Suppressor macrophage (primary cell): ENCODE measurements around the gene CDKN1C.

Experiments
- DNase-seq, 4 experiments: peaks; one replicate each; pipeline ENCODE4 v3.0.0-alpha.2; 2020 to 2022

Gene CDKN1C

DNA sequence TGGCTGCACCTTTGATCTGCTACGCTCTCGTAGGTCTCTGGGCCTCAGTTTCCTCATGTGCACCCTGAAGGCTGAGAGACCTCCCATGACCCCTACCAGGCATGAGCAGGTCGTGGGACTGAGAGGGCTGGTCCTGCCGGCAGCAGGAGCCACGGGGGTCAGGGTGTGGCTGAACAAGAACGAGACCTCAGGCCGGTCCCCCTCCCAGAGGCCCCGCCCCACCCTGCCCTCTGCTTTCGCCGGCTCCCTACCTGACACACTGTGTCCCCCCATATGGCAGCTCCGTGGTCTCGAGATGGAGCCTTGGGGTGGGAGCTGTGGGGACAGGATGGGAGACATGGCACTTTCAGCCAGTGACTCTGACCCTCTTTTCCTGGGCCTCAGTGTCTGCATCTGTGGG, 40.6 kb downstream of the CDKN1C start:
- DNase-seq = no peak

GRCh38 chr11:2844116-2844842, 41.3 kb downstream of the CDKN1C start:
- no peak for DNase-seq

GRCh38 chr11:2843551-2843950, 42.0 kb downstream of the CDKN1C start:
- no peak for DNase-seq

- DNase-seq = no peak
These were observed 42.7 kb downstream of the CDKN1C start for GRCh38 chr11:2842876-2843275.

- DNase-seq = no peak
These were observed 44.0 kb downstream of the CDKN1C start for GRCh38 chr11:2841411-2842190.

GRCh38 chr11:2839395-2839943, 46.1 kb downstream of the CDKN1C start:
- DNase-seq = no peak

DNA sequence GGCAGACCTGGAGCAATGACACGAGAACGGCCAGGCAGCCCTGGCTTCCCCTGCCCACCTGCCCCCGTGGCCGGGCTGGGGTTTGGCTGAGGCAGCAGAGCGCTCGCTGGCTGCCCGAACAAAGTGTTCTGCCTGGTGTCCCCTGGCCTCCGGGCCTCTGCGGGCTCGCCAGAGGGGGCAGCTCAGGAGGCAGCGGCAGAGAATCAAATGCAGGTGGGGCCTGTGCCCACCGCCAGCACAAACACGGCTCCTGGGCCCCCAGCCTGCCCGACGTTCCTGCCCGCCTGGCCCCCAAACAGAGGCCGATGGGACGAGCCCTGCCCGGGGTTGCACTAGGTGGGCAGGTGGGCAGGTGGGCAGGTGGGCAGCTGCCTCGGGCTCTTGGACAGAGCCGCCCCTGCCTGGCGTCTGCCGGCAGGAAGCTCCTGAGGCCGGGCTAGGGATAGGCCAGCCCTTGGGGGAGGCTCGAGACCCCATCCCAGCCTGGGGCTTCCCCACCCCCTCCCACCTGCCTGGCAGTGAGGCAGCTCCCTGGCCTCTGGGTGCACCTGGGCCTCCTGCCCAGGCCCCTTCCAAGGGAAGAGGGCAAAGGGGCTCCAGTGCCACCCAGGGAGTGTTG, 46.8 kb downstream of the CDKN1C start:
- DNase-seq = no peak

- DNase-seq = no peak
These were observed 47.5 kb downstream of the CDKN1C start for GRCh38 chr11:2838091-2838490.

- no peak for DNase-seq
These were observed 47.9 kb downstream of the CDKN1C start for GRCh38 chr11:2837651-2838050.

GRCh38 chr11:2837096-2837601, 48.4 kb downstream of the CDKN1C start:
- DNase-seq = peak in 3 of 4 experiments; percentile 34 to 45 (median 44)

DNA sequence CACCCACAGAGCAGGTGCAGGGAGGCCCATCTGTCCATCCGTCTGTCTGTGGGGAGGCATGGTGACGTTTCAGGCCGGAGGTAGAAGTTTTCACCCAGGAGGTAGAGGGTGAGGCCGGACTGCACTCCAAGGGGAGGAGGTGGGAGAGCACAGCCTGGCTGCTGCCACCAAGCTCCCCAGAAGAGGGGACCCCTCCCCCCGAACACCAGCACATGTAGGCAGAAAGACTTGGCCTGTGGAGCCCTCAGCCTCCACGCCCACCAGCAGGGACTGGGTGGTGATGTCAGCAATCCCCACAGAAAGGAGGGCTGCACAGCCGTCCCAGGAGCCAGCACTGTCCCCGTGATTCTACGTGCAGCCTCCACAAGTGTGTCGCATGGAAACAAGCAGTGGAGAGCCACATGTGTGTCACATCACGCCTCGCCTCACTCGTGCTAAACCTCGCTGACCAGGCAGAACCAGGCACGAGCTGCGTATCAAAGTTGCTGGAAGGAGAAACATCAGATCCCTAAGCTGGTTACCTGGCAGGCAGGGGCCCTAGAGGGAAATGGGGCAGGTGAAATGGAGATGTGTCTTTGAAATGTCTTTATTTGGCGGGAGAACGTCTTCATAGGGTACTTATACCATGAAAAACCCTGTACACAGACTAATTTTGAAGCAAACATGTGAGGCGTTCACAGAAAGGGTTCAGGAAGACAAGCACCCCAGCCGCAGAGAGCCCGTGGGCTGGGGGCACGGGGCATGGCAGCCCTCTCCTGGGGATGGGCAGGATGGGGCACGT, 49.1 kb downstream of the CDKN1C start:
- no peak for DNase-seq

GRCh38 chr11:2835751-2836150, 49.8 kb downstream of the CDKN1C start:
- no peak for DNase-seq

GRCh38 chr11:2835296-2835695, 50.3 kb downstream of the CDKN1C start:
- DNase-seq = no peak

DNA sequence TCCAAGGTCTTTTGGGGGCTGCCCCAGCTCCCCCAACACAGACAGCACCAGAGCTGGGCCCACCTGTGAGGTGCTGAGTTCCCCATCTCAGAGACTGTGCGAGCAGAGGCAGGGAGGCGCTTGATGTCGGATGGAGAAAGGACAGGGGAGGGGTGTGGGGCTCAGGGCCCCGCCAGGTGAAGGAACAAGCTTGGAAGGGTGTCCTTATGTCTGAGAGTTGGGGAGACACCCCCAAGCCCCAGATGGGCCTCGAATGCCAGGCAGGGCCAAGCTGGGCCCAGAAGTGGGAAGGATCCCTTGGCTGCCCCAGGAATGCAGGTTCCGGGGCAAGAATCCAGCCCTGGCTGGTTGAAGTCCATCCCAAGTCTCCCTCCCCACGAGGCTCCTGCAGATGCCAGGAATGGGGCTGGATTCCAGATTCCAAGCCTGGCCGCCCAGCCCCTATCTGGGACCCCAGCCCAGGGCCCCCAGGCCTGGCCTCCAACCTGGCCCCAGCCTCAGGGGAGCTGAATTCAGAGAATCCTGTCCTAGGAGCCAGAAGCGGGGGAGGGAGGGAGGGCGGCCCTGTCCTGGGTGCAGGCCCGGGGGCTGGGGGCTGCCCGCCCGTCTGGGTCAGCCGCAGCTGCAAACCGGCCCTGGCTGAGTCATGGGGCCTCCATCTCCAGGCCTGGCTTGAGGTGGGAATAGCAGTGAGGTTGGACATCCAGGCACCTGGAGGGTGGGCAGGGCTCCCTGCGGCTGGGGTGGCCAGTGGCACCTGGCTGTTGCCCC, 50.9 kb downstream of the CDKN1C start:
- DNase-seq = no peak

GRCh38 chr11:2833716-2834502, 51.7 kb downstream of the CDKN1C start:
- no peak for DNase-seq
